ENCODE data around the gene DNAH2. TPM values are rescaled to one million over a fixed set of nuclear protein-coding genes. Genes with fewer than 3 reads are reported as not detected.

The DNAH2 gene
- total and polyA plus RNA-seq, 9 of the 15 experiments (the other 6 are each of a cell fraction or from before 2014, with no cell fraction given): 0.03 TPM; not detected in 8

- CTCF ChIA-PET (ENCODE audit: low intra/inter-chr PET ratio): no interaction called here
- WGBS (ENCODE audit: insufficient coverage, low coverage, missing lambda C conversion rate): 1% methylated on average over 28 of the region's 49 CpGs
- peak; percentile 77 for FAIRE-seq
- Histone ChIP-seq H3K4me3 (peak within 1 kb of the TSS; percentile 65), H3K9ac (ENCODE audit: insufficient read depth in 1 of 2, low read depth in 2 of 2, low read length in 2 of 2) (peak within 1 kb of the TSS; percentile 57 to 91; a peak in 3 of 4 replicates), H4K20me1 (replicated peaks; ENCODE audit: control insufficient read depth, insufficient read depth, low read length) (no peaks in the 10 kb centered on the region), H3K4me1 (replicated peaks in 1 of 2; ENCODE audit: control insufficient read depth in 2 of 2, insufficient read depth in 2 of 2, low read length in 2 of 2) (peaks cover 23 to 45% of the 10 kb centered on the region in 2 experiments), H3K79me2 (ENCODE audit: control insufficient read depth, insufficient read depth, low read length) (peaks cover 7% of the 10 kb centered on the region), H3K9me3 (replicated peaks; ENCODE audit: control insufficient read depth, insufficient read depth, low read depth, low read length) (no peaks in the 10 kb centered on the region), H3K27ac (ENCODE audit: extremely low read depth, low read depth, low read length) (peak within 1 kb of the TSS; percentile 81), H3K36me3 (ENCODE audit: control insufficient read depth, insufficient read depth, low read length) (no peaks in the 10 kb centered on the region), H3K4me2 (ENCODE audit: insufficient read depth, low read length) (peak within 1 kb of the TSS; percentile 88), H3K27me3 (ENCODE audit: control insufficient read depth in 2 of 2, insufficient read depth in 2 of 2, low read length in 2 of 2) (peaks cover 14 to 17% of the 10 kb centered on the region in 2 experiments; a peak in 4 of 5 replicates), H2AFZ (ENCODE audit: low read depth, low read length) (peak within 1 kb of the TSS; percentile 87), H3K9me1 (ENCODE audit: control insufficient read depth, insufficient read depth, low read length) (no peaks in the 10 kb centered on the region)
- BruUV-seq (replicated peaks): no TSS peak
- POLR2A ChIA-PET: interaction anchor here (0.6 to 1.0 kb wide), 3 partner anchors 9 to 147 kb away, joined by 3 to 4 read pairs (median 4); partner anchors contain the start of gene TP53
- intact Hi-C loops (cut with micrococcal nuclease): loop anchor here (2.0 to 10.0 kb wide), 3 partner anchors 23 to 291 kb away; partner anchors contain the start of genes HES7 and NAA38
- DNase-seq (ENCODE audit: extremely low read depth in 1 of 4, low spot score in 3 of 4): peak; percentile 81 to 92 (median 82)
- in situ Hi-C loops (cut with MboI): no loop called here
- peak; percentile 77 for ATAC-seq
- no peak for TF ChIP-seq ZNF740 (CRISPR knock-in tag; IDR thresholded peaks at IDR 0.05)
- peak in 1 of 2 experiments; percentile 65; a peak in 2 of 4 replicates for TF ChIP-seq ZNF740 (tag; IDR thresholded peaks at IDR 0.05)
- TF ChIP-seq ELK1 (CRISPR knock-in tag; IDR thresholded peaks at IDR 0.05): no peak
- no peak for TF ChIP-seq ETV1 (tag; conservative IDR thresholded peaks at IDR 0.05; ENCODE audit: low read depth)
- no peak for TF ChIP-seq RAD51 (IDR thresholded peaks at IDR 0.05; ENCODE audit: borderline replicate concordance, low read depth)
- TF ChIP-seq L3MBTL2 (IDR thresholded peaks at IDR 0.05): no peak
- no peak for TF ChIP-seq ID3 (CRISPR knock-in tag; IDR thresholded peaks at IDR 0.05)
- no peak for TF ChIP-seq ID3 (tag; IDR thresholded peaks at IDR 0.05)
- TF ChIP-seq ZZZ3 (IDR thresholded peaks at IDR 0.05): no peak
- TF ChIP-seq MTF1 (CRISPR knock-in tag; IDR thresholded peaks at IDR 0.05; ENCODE audit: borderline replicate concordance): no peak
- no peak for TF ChIP-seq MCM7 (IDR thresholded peaks at IDR 0.05)
- TF ChIP-seq SRF (CRISPR knock-in tag; IDR thresholded peaks at IDR 0.05): peak in 1 of 2 experiments; percentile 43; a peak in 1 of 4 replicates
- TF ChIP-seq SIN3A (IDR thresholded peaks at IDR 0.05; ENCODE audit: borderline replicate concordance in 2 of 2, control insufficient read depth in 1 of 2, low read depth in 2 of 2, low read length in 2 of 2): peak in 1 of 2 experiments; percentile 57; a peak in 2 of 4 replicates
- peak; percentile 51 to 61 for TF ChIP-seq NRF1 (conservative IDR thresholded peaks at IDR 0.05 in 1 of 2, IDR thresholded peaks at IDR 0.05 in 1 of 2)
- no peak for TF ChIP-seq NCOR1 (IDR thresholded peaks at IDR 0.05)
- TF ChIP-seq SP1 (CRISPR knock-in tag; IDR thresholded peaks at IDR 0.05): 0 out of 2 replicates have a peak, but pooled peaks have one; percentile 53
- TF ChIP-seq JUN (IDR thresholded peaks at IDR 0.05; ENCODE audit: borderline replicate concordance, low read depth, low read length): no peak
- TF ChIP-seq JUN (CRISPR knock-in tag; IDR thresholded peaks at IDR 0.05; ENCODE audit: borderline replicate concordance): no peak
- TF ChIP-seq MAZ (CRISPR knock-in tag; conservative IDR thresholded peaks at IDR 0.05 in 1 of 2, IDR thresholded peaks at IDR 0.05 in 1 of 2): peak in 1 of 2 experiments; percentile 69; a peak in 2 of 4 replicates
Observed at GRCh38 chr17:7833795-7834541, 116.4 kb downstream of the DNAH2 start, which contains the start of gene KDM6B. KDM6B (plus strand) TSS chr17:7834217; CDS start chr17:7845555, 11,338 bp downstream.

Data from K562 (cell line).